IMR-90 (cell line): ENCODE data around the gene CCDC50. TPM values are rescaled to one million over a fixed set of nuclear protein-coding genes. Genes with fewer than 3 reads are reported as not detected.

ENCODE experiments used
- ATAC-seq: fragments of 200-7000 bp; cut with Tn5 transposase; 2 replicates; pipeline ENCODE4 v1.9.1; 2020; ENCODE audit warnings: low read depth, mild to moderate bottlenecking, moderate library complexity
- BruUV-seq: library from RNA; stranded (reverse); fragments of 400-500 nt; replicated peaks from 2 replicates; lab custom pipeline; 2021; lab: Mats Ljungman, UMichigan
- CTCF ChIA-PET: fragments of 300-600 bp; formaldehyde crosslinking; extraction: SDS; loops from one replicate; lab custom pipeline; 2021; ENCODE audit warnings: antibody characterized with exemption; lab: Yijun Ruan, JAX
- POLR2A ChIA-PET: fragments of 300-600 bp; sonication (Branson Sonifier 250); formaldehyde crosslinking; loops from one replicate; lab custom pipeline; 2022; ENCODE audit warnings: antibody characterized with exemption; ENCODE audit not compliant: unreplicated experiment; lab: Charles Lee
- DNase-seq: peaks from one replicate; pipeline ENCODE4 v3.0.0; 2013
- H2AFZ ChIP-seq: replicated peaks from 2 replicates; pipeline ENCODE3; 2013; ENCODE audit warnings: low read length, mild to moderate bottlenecking; ENCODE audit not compliant: poor library complexity
- H2AK5ac ChIP-seq: 2 replicates; pipeline ENCODE4 v1.6.1; 2013; ENCODE audit warnings: low read depth, low read length, inconsistent platforms
- H2AK9ac ChIP-seq: replicated peaks from 2 replicates; pipeline ENCODE3; 2013; ENCODE audit warnings: mild to moderate bottlenecking, low read depth, low read length, moderate library complexity; ENCODE audit not compliant: poor library complexity
- H2BK120ac ChIP-seq: 2 replicates; pipeline ENCODE4 v1.6.1; 2013; ENCODE audit warnings: low read depth, low read length, inconsistent platforms
- H2BK15ac ChIP-seq: 3 replicates; pipeline ENCODE4 v1.6.1; 2013; ENCODE audit warnings: low read depth, low read length, inconsistent platforms
- H2BK20ac ChIP-seq: 2 replicates; pipeline ENCODE4 v1.6.1; 2013; ENCODE audit warnings: low read depth, mild to moderate bottlenecking, inconsistent platforms, low read length, moderate library complexity
- H2BK5ac ChIP-seq: 2 replicates; pipeline ENCODE4 v1.6.1; 2013; ENCODE audit warnings: mild to moderate bottlenecking, low read depth, low read length, inconsistent platforms; ENCODE audit not compliant: poor library complexity, severe bottlenecking
- H3K14ac ChIP-seq: replicated peaks from 2 replicates; pipeline ENCODE4 v1.6.1; 2013; ENCODE audit warnings: low read depth, low read length, inconsistent platforms
- H3K18ac ChIP-seq: 2 replicates; pipeline ENCODE4 v1.6.1; 2013; ENCODE audit warnings: low read depth, low read length, control low read depth
- H3K23ac ChIP-seq: 2 replicates; pipeline ENCODE4 v1.6.1; 2013; ENCODE audit warnings: low read depth, low read length, inconsistent platforms
- H3K27ac ChIP-seq: 2 replicates; pipeline ENCODE4 v1.5.1; 2013; ENCODE audit warnings: mild to moderate bottlenecking, control low read depth, low read length; ENCODE audit not compliant: insufficient read depth
- H3K27me3 ChIP-seq: 2 replicates; pipeline ENCODE4 v1.6.1; 2013; ENCODE audit warnings: low read length; ENCODE audit not compliant: control insufficient read depth, insufficient read depth
- H3K36me3 ChIP-seq: 2 replicates; pipeline ENCODE4 v1.6.1; 2013; ENCODE audit warnings: low read length, mixed read lengths; ENCODE audit not compliant: control insufficient read depth, insufficient read depth
- H3K4ac ChIP-seq: 2 replicates; pipeline ENCODE4 v1.6.1; 2013; ENCODE audit warnings: low read depth, low read length, inconsistent platforms
- H3K4me1 ChIP-seq: 2 replicates; pipeline ENCODE4 v1.6.1; 2013; ENCODE audit warnings: low read length, mixed read lengths; ENCODE audit not compliant: control insufficient read depth, insufficient read depth
- H3K4me2 ChIP-seq: 2 replicates; pipeline ENCODE4 v1.6.1; 2013; ENCODE audit warnings: low read depth, mild to moderate bottlenecking, control low read depth, low read length, moderate library complexity
- H3K4me3 ChIP-seq: 2 replicates; pipeline ENCODE4 v1.5.1; 2013; ENCODE audit warnings: low read depth, mild to moderate bottlenecking, control low read depth, low read length, moderate library complexity; ENCODE audit not compliant: insufficient read depth
- H3K56ac ChIP-seq: 2 replicates; pipeline ENCODE4 v1.6.1; 2013; ENCODE audit warnings: low read length, inconsistent platforms; ENCODE audit not compliant: insufficient read depth; ENCODE audit errors: extremely low read depth
- H3K79me1 ChIP-seq, 2 experiments: 2 replicates each; pipeline ENCODE4 v1.6.1; 2013; ENCODE audit warnings: low read length in 2 of 2, inconsistent platforms in 1 of 2, low read depth in 1 of 2
- H3K9ac ChIP-seq: 2 replicates; pipeline ENCODE4 v1.6.1; 2013; ENCODE audit warnings: low read depth, low read length, control low read depth
- H3K9me1 ChIP-seq: 2 replicates; pipeline ENCODE4 v1.6.1; 2013; ENCODE audit warnings: low read length, inconsistent platforms; ENCODE audit not compliant: insufficient read depth
- H3K9me3 ChIP-seq: 2 replicates; pipeline ENCODE4 v1.6.1; 2013; ENCODE audit warnings: low read length; ENCODE audit not compliant: control insufficient read depth, insufficient read depth
- H4K20me1 ChIP-seq: 2 replicates; pipeline ENCODE4 v1.6.1; 2013; ENCODE audit warnings: low read length, inconsistent platforms; ENCODE audit not compliant: insufficient read depth
- H4K5ac ChIP-seq: 2 replicates; pipeline ENCODE4 v1.6.1; 2013; ENCODE audit warnings: mild to moderate bottlenecking, low read depth, low read length, control low read depth
- H4K8ac ChIP-seq, 2 experiments: 2 replicates each; pipeline ENCODE4 v1.6.1; 2013; ENCODE audit warnings: low read depth in 2 of 2, low read length in 2 of 2, control low read depth in 1 of 2, inconsistent platforms in 1 of 2
- H4K91ac ChIP-seq: 2 replicates; pipeline ENCODE4 v1.6.1; 2013; ENCODE audit warnings: low read depth, low read length, inconsistent platforms; ENCODE audit not compliant: insufficient read depth
- CEBPB ChIP-seq: IDR thresholded peaks from 2 replicates; pipeline ENCODE4 v1.6.1; 2012; ENCODE audit warnings: low read depth, low read length, improper control_type of control experiment
- NFE2L2 ChIP-seq: fragments of 150-350 bp; IDR thresholded peaks from 2 replicates; pipeline ENCODE4 v1.6.1; 2016; ENCODE audit warnings: low read depth, mild to moderate bottlenecking, low read length
- SMC3 ChIP-seq: fragments of 150-350 bp; IDR thresholded peaks from 2 replicates; pipeline ENCODE4 v1.6.1; 2016; ENCODE audit warnings: low read depth, mild to moderate bottlenecking, antibody characterized with exemption, low read length, moderate library complexity
- USF2 ChIP-seq: fragments of 150-350 bp; IDR thresholded peaks from 2 replicates; pipeline ENCODE4 v1.6.1; 2017; ENCODE audit warnings: mild to moderate bottlenecking, antibody characterized with exemption, low read length, low read depth
- WGBS, 2 experiments: methylation state at CpG; one replicate each; pipeline versions ENCODE4 v1.1.5 to v1.1.7; 2013; ENCODE audit warnings: missing lambda C conversion rate in 2 of 2; ENCODE audit not compliant: insufficient read length in 1 of 2; ENCODE audit errors: extremely low coverage in 2 of 2; 5-methylcytosine and 5-hydroxymethylcytosine counted together
- dilution Hi-C: fragments of 300-500 bp; cut with HindIII; formaldehyde crosslinking; loops from one replicate; pipeline ENCODE4 v1.14.3; 2018; ENCODE audit warnings: low sequenced_read_pairs; ENCODE audit not compliant: unreplicated experiment
- in situ Hi-C: fragments of 300-500 bp; cut with MboI; formaldehyde crosslinking; loops from 3 replicates; pipeline ENCODE4 v1.14.3; 2019; ENCODE audit warnings: low sequenced_read_pairs, inconsistent platforms, mixed read lengths
- intact Hi-C: fragments of 100-400 bp; cut with micrococcal nuclease; formaldehyde crosslinking; loops from 2 replicates; pipeline ENCODE4 v1.10.0; 2022
- polyA plus RNA-seq, 3 experiments: library from polyadenylated mRNA; depleted of rRNA; stranded (reverse); fragments of >200 nt; gene quantifications; 2 replicates each; pipeline ENCODE4 v1.2.3, GENCODE V29; 2012; ENCODE audit warnings: low replicate concordance in 1 of 3
- total RNA-seq: library from RNA; depleted of rRNA; stranded (reverse); fragments of >200 nt; gene quantifications from 2 replicates; pipeline ENCODE4 v1.2.3, GENCODE V29; 2012
- TF ChIP-seq, protein P1 (sequence below): fragments of 150-350 bp; IDR thresholded peaks from 2 replicates; pipeline ENCODE4 v1.6.1; 2016; ENCODE audit warnings: low read depth, mild to moderate bottlenecking, low read length, moderate library complexity, borderline replicate concordance

CCDC50 gene
- total and polyA plus RNA-seq, 2 of the 4 experiments (the other 2 are of a cell fraction): 59.0 to 63.1 TPM

DNA sequence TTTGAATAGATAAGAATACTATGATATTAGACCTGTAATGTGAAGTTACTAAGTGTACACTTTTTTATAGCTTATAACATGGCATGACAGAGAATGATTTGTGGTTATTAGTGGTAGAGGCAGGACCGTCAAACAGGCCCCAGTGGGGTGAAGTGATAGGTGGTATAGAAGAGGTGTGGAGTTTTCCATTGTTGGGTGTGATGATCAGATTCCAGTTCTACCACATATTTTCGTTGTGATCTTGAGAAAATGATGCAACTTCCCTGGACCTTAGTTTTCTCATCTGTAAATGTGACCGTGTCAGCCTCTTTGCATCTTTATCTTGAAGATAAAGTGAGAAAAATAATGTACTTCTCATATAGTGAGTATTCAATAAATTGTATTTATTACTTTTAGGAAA, 31.4 kb downstream of the CCDC50 start:
- dilution Hi-C loops: no loop called here
- no peak overlapping the region for H3K18ac ChIP-seq
- intact Hi-C loops: no loop called here
- in situ Hi-C loops: no loop called here
- no peak for TF ChIP-seq SMC3
- no peak for TF ChIP-seq CEBPB
- no peak for TF ChIP-seq NFE2L2
- TF ChIP-seq, protein P1, sequence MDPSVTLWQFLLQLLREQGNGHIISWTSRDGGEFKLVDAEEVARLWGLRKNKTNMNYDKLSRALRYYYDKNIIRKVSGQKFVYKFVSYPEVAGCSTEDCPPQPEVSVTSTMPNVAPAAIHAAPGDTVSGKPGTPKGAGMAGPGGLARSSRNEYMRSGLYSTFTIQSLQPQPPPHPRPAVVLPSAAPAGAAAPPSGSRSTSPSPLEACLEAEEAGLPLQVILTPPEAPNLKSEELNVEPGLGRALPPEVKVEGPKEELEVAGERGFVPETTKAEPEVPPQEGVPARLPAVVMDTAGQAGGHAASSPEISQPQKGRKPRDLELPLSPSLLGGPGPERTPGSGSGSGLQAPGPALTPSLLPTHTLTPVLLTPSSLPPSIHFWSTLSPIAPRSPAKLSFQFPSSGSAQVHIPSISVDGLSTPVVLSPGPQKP: no peak
- no peak for TF ChIP-seq USF2
- ChIA-PET POLR2A (no interaction called here), CTCF (no interaction called here)
- H2BK15ac ChIP-seq: no peak overlapping the region
- H3K9me1 ChIP-seq: peaks cover 12% of the 10 kb centered on the region
- H4K91ac ChIP-seq: no peak overlapping the region
- no peak overlapping the region for H2BK120ac ChIP-seq
- no peak overlapping the region for H3K4me2 ChIP-seq
- BruUV-seq: no TSS peak
- no peak overlapping the region for H3K56ac ChIP-seq
- no peak overlapping the region for H3K4ac ChIP-seq
- DNase-seq: no peak
- H4K8ac ChIP-seq: no peak overlapping the region
- H3K14ac ChIP-seq: no peak overlapping the region
- no peak overlapping the region for H4K5ac ChIP-seq
- no peaks in the 10 kb centered on the region for H3K27me3 ChIP-seq
- WGBS, 2 experiments: no CpG with 5 or more reads among the region's 3 CpGs
- H3K4me3 ChIP-seq: no peak overlapping the region
- no peak overlapping the region for H3K27ac ChIP-seq
- H3K79me1 ChIP-seq: peaks cover 47 to 62% of the 10 kb centered on the region in 2 experiments
- H4K20me1 ChIP-seq: no peaks in the 10 kb centered on the region; the same call in 1 of the 2 replicates
- H3K9ac ChIP-seq: no peak overlapping the region
- H2BK20ac ChIP-seq: no peak overlapping the region
- H2AK9ac ChIP-seq: no peak overlapping the region
- no peaks in the 10 kb centered on the region for H3K9me3 ChIP-seq
- H2AFZ ChIP-seq: no peak overlapping the region
- H2AK5ac ChIP-seq: no peak overlapping the region
- H3K36me3 ChIP-seq: peaks cover 38% of the 10 kb centered on the region
- H2BK5ac ChIP-seq: no peak overlapping the region
- no peak for ATAC-seq
- H3K4me1 ChIP-seq: peaks cover 12% of the 10 kb centered on the region
- H3K23ac ChIP-seq: 0 out of 2 replicates have a peak overlapping the region, but pooled peaks have one; percentile 4
